GM12801 (cell line): Measurements from ENCODE around the gene NDE1.

Experiments
- TF ChIP-seq, protein P1 (sequence below): IDR thresholded peaks from one replicate; pipeline ENCODE4 v1.5.1; 2011; ENCODE audit warnings: control low read depth; ENCODE audit not compliant: insufficient read length; ENCODE audit errors: extremely low read depth

Gene NDE1

DNA sequence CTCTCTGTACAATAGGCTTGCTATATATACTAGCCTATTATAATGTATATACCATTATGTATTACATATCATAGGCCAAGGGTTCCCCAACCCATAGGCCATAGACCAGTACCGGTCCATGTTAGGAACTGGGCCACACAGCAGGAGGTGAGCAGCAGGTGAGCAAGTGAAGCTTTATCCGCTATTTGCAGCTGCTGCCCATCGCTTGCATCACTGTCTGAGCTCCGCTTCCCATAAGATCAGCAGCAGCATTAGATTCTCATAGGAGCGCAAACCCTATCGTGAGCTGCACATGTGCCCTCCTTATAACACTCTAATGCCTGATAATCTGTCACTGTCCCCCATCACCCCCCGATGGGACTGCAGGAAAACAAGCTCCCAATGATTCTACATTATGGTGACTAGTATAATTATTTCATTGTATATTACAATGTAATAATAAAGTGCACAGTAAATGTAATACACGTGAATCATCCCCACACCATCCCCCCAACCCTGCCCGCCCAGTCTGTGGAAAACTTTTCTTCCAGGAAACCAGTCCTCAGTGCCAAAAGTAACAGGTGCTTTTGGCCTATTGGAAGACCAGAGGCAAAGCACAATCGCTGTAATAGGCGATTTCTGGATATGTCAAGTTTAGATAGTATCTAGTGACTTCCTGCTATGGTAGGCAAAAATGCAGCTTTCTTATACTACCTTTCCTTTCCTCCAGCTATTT is 122.7 kb downstream of the NDE1 start:
- TF ChIP-seq, protein P1, sequence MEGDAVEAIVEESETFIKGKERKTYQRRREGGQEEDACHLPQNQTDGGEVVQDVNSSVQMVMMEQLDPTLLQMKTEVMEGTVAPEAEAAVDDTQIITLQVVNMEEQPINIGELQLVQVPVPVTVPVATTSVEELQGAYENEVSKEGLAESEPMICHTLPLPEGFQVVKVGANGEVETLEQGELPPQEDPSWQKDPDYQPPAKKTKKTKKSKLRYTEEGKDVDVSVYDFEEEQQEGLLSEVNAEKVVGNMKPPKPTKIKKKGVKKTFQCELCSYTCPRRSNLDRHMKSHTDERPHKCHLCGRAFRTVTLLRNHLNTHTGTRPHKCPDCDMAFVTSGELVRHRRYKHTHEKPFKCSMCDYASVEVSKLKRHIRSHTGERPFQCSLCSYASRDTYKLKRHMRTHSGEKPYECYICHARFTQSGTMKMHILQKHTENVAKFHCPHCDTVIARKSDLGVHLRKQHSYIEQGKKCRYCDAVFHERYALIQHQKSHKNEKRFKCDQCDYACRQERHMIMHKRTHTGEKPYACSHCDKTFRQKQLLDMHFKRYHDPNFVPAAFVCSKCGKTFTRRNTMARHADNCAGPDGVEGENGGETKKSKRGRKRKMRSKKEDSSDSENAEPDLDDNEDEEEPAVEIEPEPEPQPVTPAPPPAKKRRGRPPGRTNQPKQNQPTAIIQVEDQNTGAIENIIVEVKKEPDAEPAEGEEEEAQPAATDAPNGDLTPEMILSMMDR, result no peak

GRCh38 chr16:15773968-15774367 is 123.9 kb downstream of the NDE1 start:
- TF ChIP-seq, protein P1, result no peak

GRCh38 chr16:15775209-15775608 is 125.2 kb downstream of the NDE1 start:
- TF ChIP-seq, protein P1, result no peak

GRCh38 chr16:15775663-15776304 is 125.7 kb downstream of the NDE1 start:
- TF ChIP-seq, protein P1, result no peak
